PC-3 (cell line): Measurements from ENCODE around the gene UBE2QL1.

ENCODE experiments used
- CTCF ChIP-seq: fragments of 300-600 bp; sonication (generic); conservative IDR thresholded peaks from 2 replicates; pipeline ENCODE4 v1.5.1; 2017; ENCODE audit warnings: antibody characterized with exemption, low read depth, mild to moderate bottlenecking, low read length
- EZH2 ChIP-seq: fragments of 300-600 bp; sonication (generic); IDR thresholded peaks from one replicate; pipeline ENCODE4 v1.6.1; 2017; ENCODE audit warnings: antibody characterized with exemption, mild to moderate bottlenecking, low read length; ENCODE audit not compliant: unreplicated experiment
- EZH2phosphoT487 ChIP-seq: fragments of 300-600 bp; sonication (generic); IDR thresholded peaks from 2 replicates; pipeline ENCODE4 v1.6.1; 2018; ENCODE audit warnings: mild to moderate bottlenecking, antibody characterized with exemption, low read length, borderline replicate concordance

DNA sequence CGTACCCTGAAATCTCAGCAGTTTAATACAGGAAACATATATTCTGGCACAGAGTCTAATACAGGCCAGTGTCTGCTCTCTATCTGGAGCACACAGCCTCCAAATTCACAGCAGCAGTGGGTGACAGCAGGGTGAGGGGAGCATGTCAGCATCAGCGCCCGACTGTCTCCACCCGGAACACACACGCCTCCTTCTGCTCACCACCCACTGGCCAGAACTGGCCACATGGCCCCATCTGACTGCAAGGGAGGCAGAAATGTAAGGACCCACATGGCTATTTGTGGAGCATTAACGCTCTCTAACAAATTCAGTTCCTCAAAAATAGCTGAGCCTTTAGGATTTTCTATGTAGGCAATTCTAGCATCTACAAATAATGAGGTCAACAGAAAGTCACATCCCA lies 24.6 kb downstream of the UBE2QL1 start:
- TF ChIP-seq CTCF (no peak), EZH2 (no peak), EZH2phosphoT487 (no peak)
